LNCAP (cell line): ENCODE results near the gene MALL.

Experiments used
- TF ChIP-seq, protein P1 (sequence below): fragments of 450-650 bp; IDR thresholded peaks from 2 replicates; pipeline ENCODE4 v1.5.1; 2017; ENCODE audit warnings: mild to moderate bottlenecking

Gene MALL

DNA sequence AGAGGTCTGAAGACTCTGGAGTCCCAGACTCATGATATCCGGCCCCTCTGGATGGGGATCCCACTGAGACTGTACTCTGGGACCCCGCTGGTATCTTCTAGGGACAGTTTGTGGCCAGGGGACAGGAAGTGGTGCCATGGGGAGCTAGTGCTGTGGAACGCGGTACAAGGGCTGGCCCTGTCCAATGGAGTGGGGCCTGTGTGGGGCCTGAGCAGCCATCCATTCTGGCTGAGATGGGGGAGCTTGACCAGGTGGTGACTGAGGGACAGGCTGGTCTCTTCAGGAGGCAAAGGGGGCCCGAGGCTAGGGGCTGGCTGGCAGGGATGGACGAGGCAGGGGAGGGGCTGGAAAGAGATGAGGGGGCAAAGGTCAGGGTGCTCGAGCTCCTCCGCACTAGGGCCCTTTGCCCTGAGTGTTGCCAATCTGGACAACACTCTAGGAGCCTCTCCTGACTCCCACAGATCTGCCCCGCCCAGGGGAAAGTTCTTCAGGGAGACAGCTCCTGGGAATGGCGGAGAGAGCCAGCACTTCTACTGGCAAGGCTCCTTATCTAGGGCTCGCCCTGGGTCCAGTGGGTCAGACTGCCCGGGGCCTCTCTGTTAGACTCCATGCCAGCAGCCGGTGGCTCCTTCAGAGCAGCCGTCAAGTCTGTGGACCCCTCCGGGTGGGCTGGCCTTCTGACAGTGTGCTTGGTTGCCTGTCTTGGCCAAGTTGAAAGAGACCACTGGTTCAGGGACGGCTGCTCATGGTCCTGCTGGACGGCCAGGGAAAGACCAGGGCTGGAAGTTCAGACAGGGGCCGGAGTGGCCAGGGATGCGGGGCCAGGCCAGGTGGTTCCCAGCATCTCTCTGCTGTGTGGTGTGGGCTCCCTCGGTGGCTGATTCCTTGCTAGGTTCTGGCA, 12.3 kb downstream of the MALL start:
- TF ChIP-seq, protein P1, sequence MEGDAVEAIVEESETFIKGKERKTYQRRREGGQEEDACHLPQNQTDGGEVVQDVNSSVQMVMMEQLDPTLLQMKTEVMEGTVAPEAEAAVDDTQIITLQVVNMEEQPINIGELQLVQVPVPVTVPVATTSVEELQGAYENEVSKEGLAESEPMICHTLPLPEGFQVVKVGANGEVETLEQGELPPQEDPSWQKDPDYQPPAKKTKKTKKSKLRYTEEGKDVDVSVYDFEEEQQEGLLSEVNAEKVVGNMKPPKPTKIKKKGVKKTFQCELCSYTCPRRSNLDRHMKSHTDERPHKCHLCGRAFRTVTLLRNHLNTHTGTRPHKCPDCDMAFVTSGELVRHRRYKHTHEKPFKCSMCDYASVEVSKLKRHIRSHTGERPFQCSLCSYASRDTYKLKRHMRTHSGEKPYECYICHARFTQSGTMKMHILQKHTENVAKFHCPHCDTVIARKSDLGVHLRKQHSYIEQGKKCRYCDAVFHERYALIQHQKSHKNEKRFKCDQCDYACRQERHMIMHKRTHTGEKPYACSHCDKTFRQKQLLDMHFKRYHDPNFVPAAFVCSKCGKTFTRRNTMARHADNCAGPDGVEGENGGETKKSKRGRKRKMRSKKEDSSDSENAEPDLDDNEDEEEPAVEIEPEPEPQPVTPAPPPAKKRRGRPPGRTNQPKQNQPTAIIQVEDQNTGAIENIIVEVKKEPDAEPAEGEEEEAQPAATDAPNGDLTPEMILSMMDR, result no peak

- TF ChIP-seq, protein P1, result no peak
Measured at GRCh38 chr2:110101901-110102803, 13.5 kb downstream of the MALL start.

GRCh38 chr2:110101280-110101844, 14.3 kb downstream of the MALL start:
- TF ChIP-seq, protein P1, result no peak

GRCh38 chr2:110100480-110100879, 15.1 kb downstream of the MALL start:
- TF ChIP-seq, protein P1, result no peak

DNA sequence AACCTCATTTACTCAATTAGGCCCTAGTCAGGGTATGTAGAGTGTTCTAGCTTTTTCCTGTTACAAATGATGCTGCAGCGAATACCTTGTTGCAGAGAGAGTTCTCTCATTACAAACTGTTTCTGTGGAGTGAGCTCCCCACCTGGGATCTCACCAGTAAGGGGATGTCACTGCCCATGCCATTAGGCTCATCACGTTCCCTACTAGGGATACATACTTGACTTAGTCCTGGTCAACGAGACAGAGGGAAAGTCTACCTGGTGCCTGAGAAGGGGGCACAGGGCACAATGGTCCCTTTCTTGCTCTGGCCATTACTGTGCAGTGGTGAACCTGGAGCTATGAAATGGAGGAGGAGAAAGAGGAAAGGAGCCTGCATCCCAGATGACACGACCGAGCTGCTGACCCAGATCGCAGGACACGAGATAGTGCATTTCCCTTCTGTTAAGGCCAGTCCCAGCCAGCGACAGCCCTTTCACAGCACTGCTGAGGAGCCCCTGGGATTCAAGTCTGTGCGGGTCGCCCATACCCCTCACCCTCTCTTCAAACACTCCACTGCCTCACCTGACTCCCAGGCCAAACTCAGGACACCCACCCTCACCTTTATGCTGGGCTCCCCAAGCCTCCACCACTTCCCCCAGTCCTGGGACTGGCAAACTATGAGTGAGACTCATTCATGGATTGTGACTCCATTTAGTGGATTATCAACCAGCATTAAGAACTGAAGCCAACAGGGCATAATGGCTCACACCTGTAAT, 16.0 kb downstream of the MALL start:
- TF ChIP-seq, protein P1, result no peak

DNA sequence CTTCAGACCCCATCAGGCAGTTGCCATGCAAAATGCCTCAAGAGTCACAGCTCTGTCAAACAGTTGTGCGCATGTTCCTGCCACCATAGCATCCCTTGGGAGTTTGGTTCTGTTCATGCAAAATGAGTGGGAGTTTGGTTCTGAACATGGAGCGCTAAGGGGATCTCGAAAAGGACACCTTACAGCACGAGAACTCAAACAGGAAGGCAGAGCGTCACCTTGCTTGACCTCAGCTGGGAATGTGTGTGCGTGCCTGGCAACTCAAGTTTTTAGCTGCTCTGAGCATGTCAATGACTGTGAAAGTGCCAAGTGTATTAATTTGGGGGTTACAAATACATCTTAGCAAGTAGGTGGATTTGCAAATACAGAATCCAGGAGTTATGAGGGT, 16.6 kb downstream of the MALL start:
- TF ChIP-seq, protein P1, result no peak
